Measurements from ENCODE around the gene PRDM16.

PRDM16 gene

DNA sequence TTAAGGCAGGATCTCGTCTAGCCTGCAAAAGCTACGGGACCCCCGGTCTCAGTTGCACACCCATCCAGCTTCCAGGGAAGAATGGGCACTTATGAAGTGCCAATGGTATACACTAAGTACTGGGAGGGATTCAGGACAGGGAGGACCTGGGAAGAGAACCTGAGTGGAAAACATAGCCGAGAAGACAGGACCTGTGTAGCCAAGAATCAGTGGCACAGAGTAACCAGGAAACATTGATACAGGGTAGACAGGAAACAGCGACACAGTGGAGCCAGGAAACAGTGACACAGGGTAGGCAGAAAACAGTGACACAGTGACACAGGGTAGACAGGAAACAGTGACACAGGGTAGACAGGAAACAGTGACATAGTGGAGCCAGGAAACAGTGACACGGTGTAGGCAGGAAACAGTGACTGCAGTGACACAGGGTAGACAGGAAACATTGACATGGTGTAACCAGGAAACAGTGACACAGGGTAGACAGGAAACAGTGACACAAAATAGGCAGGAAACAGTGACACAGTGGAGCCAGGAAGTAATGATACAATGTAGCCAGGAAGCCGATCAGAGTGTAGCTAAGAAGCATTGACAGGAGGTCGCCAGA is 247.4 kb downstream of the PRDM16 start:
- no peak for DNase-seq

DNA sequence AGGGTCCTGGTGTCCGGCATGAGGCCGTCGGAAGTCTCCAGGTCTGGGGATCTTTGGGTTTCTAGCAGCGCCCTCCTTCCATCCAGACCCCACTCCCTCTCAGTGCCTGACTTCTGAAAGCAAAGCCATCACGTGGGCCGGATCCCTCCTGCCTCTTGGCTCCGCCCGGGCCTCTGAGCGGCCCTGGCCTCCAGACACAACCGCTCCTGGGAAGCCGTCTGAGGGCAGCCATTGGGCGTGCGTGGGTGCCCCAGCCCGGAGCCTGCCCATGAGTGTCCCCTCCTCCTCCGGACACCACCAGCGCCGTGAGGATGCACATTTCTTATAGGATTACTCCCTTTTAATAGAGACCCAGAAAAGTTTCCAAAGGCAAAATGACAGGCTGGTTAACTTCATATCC is 248.5 kb downstream of the PRDM16 start:
- no peak for DNase-seq

DNA sequence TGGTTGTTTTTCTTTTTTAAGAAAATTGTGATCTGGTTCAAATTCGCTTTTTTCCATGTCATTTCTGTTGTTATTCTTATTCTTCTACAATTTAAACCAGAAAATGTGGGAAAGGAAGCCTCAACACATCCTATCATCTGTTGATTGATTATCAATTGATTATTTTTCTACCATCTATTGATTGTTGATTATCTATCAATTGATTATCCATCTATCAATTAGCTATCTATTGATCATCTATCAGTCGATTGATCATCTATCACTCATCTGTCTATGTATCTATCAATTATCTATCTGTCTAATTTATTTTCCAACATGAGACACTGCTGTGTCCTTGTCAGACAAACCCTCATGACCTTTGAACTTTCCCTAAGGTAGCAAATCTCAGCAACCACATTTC is 249.3 kb downstream of the PRDM16 start:
- DNase-seq: no peak

DNA sequence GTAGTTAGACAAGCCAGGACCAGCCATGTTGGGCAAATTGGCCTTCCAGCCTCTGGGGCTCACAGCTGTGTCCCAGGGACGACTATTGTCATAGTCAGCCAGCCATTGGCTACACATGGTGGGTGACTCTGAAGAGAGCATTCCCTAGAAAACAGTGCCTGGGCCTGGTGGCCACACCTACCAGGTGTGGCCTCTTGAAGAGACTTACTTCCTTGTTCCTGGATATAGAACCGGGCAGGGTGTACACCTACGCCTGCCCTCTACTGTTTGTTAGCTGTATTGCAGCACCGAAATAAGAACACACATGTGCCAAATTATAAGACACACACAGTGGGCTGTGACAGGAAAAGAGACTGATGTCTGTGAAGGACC is 250.9 kb downstream of the PRDM16 start:
- peak; percentile 74 for DNase-seq

DNA sequence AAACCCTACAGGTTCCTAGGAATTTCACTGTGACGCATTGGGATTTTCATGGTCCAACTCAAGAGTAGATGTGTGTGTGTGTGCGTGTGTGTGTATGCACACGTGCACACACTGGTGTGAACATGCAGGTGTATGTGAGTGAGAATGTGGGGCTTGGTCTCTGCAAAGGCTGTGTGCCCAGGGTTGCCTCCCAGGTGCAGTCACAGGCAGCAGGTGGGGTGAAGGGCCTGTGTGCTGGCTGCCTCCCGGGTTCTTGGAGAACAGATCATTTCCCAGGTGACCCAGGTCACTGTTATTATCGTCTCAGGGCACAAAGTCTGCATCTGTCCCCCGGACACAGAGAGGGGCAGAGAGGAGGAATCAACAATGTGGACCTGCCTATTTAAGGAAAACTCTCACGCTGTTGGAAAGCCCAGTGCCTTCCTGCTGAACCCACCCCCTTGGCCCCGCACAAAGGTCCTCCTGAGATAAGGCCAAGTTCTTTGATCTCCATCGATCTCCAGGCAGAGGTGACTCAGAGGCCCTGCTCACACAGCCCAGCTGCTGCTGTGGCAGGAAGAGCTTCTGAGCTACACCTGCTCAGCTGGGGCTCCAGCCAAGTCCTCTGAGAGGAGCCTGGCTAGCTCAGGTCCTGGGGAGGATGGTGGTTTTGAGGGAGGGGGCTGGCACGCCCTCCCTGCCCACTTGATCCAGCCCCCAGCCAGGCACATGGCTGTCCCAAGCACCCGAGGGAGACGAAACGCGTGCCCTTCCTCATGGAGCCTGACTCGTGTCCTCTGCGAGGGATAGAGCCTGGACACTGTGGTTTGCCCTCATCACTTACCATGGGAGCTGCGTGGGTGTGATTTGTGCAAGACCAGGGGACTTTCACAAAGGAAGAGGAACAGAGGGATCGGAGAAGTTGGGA is 251.5 kb downstream of the PRDM16 start:
- DNase-seq: peak; percentile 95

DNA sequence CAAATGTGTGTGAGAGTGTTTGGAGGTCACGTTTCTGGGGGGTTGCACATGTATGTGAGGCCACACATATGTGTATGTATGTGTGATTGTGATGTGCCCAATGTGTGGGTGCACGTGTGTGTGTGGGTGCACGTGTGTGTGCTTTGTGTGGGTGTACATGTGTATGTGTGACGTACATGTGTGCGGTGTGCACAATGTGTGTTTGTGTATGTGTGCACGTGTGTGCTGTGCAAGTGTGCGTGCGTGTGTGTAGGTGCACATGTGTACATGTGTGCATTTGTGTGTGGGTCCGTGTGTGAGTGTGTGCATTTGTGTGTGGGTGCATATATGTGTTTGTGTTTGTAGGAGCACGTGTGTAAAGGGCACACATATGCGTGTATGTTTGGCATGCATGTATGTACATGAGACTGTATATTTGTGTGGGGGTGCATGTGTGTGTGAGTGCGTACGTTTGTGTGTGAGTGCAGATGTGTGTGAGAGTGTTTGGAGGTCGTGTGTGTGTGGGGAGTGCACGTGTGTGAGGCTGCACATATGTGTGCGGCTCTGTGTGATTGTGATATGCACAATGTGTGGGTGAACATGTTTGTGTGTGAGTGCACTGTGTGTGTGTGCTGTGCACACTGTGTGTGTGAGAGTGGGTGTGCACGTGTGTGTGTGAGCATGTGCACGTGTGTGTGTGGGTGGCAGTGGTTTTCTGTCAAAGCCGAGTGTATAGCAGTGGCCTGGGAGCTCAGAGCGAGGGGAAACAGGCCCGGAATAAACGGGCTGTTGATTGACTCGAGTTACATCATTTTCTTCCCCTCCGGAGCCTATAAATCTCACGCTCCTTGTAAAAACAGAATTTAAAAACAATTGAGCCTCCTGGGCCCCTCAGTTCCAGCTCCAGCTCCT is 252.8 kb downstream of the PRDM16 start:
- peak; percentile 38 for DNase-seq

DNA sequence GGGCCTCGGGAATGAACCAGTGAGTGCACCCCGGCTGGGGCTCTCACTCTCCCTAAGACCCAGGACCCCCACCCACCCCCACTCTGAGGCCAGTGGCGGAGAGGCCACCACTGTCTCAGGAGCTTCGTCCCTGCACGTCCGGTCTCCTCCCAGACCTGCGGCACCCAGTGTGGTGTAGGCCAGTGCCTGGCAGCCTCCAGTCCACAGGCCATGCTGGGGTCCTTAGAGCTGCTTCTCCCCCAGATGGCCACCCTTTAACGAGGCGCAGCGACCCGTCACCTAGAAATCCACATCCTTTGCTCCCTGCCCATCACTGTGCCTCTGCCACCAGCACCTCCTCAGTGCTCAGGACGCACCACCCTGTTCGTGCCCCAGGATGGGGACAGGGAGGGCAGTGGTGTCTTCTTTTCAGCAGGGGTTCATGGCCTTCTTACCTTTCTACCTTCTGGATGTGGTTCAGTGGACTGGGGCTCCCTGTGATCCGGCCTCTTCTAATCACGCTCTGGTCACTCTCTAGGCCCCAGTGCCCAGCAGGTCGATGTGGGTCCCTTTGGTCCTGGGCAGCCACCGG is 253.5 kb downstream of the PRDM16 start:
- no peak for DNase-seq

DNA sequence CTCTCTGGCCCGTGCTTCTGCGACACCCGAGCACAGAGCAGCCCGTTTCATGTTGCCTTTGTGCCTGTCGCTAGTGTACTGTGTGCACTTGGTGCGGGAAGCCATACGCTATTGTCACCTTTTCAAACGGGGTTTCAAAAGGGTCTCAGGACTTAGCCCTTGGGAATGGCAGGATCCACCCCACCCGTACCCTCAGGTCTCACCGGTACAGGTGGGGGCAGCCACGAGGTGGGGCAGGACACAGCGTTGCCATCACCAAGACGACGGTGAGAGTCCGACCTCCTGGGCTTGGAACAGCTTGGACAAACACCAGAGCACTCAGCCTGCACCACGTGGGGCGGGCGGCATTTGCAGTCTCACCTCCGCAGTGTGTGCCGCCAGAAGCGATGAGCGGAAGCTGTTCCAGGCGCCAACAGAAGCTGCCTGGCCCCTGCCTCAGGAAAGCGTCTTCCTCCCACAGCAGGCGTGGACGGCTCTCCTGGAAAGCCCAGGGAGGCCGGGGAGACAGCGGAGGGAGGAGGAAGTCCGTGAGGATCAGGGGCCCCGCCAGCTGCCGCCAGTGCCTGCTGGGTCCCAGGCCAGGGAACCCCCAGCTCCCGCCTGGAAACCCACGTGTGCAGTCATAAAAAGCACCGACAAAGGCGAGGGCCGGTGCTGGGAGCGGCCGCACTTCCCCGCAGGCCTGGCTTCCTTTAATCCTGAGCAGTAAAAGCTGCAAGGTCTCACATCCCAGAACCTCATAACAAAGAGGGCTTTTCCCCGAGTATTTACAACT is 254.2 kb downstream of the PRDM16 start:
- peak; percentile 77 for DNase-seq

DNA sequence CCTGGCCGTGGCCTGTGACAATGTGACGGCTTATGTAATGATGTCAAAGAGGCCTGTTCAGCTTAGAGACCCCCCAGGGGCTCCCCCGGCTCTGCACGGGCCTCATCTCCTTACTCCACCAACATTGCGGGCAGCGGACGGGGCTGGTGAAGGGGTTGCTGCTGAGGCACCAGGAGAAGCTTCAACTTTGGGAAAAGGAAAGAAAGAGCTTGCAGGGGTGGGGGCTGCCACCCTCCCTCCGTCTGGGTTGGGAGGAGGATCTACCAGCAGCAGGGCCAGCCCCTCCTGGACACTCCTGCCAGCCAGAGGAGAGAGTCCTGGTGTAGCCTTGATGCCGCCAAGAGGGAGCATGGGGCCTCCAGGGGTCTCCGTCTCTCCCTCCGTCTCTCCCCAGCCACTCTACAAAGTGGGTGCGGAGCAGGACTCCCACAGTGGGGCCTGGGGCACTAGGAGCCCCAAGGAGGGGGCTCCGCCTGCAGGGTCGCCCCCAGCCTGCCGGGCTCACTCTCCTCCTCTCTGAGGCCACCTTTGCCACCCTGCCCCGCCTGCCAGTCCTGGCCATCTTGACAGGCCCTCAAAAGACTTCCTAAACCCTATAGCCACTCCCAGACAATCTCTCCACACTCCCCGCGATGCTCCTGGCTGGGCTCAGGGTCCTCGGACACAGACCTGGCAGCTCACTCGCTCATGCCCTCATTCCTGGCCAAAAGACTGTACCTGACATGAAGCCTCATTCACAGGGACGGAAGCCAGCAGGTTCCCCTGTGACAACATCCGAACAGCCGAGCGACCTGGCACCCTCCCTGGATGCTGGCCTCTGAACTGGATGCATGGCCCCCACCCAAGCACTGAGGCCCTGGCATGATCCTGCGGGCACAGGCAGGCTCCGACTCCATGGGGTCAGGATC is 255.0 kb downstream of the PRDM16 start:
- no peak for DNase-seq

DNA sequence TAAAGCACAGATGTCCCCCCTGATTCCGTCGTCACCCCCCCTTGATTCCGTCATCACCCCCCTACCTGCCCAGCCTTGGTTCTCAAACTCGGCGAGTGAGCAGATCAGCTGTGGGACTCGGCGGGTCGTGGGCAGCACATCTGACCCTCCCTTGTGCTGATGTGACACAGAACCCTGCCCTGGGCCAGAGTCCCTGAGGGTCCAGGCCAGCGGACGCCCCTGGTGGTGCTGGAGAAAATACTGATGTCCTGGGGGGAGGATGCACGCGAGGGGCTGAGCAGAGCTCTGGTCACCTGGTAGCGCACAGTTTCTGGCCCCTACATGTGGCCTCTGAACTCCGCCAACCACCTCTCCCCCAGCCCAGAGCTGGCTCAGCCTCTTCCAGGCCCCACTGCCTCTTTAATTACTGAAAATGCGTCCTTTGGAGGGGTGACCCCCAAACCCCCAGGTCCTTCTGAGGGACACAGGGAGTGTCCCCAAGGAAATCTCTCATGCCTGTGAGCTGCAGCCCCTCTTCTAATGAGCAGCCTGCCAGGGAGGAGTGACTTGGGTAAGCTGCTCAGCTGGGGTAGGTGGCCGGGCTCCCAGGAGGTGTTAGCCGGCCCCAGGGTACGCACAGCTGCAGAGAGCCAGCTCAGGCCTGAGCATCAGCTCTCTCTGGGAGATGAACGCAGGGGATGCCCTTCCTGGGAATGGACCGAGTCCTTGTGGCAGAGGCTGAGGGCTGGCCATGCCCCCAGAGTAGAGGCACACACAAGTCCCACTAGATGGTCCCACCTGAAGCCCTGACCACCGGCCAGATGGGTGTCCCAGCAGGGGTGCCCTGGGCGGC is 255.9 kb downstream of the PRDM16 start:
- DNase-seq: no peak

DNA sequence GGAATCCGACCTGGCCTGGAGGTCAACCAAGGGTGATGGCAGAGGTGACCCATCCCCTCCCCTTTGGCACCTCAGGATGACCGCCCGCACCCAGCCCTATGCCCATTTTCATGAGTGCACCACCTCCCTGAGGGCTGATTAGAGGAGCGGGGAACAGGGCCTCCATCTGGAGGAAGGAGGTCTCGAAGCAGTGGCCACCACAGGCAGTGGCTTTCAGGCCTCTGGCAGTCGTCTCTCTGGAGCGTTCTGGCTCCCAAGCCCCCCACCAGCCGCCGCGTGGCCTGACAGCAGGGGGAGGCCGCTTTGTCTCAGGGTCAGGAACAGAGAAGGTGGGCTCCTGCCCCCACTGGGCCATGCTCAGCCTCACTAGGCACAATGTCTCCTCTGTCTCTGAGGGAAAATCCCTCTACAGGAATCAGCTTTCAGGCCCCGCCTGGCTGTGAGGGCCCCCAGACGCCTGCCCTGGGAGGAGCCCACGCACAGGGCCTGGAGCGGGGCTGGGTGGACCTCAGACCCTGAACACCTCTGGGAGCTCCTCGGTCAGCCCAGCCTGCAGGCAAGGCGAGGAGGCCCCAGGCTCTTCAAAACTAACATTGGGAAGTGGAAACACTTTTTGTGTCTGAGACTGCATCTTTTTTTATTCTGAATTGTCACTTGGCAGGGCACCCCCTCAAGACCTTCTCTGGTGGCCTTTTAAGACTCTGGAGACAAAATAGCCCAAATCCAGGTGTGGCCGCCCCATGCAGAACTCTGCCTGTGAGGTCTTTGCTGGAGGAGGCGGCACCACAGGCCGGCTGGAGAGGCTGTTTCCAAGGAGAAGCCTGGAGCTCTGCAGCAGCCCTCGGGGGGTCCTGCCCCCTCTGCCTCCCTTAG is 257.7 kb downstream of the PRDM16 start:
- DNase-seq: no peak

DNA sequence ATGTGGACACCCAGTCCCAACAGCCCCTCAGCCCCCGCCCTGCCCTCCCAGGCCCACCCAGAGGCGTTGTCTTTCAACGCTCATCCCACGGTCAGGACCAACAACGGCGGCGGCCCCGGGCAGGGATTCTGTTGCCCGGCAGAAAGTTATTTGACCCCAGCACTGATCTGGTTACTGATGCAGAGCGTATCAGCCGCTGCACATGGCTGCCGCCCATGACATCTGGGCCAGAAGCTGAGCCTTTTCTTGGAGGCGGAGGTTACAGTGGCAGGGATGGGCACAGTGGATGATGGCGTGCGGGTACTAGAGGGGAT is 258.3 kb downstream of the PRDM16 start:
- DNase-seq: no peak

DNA sequence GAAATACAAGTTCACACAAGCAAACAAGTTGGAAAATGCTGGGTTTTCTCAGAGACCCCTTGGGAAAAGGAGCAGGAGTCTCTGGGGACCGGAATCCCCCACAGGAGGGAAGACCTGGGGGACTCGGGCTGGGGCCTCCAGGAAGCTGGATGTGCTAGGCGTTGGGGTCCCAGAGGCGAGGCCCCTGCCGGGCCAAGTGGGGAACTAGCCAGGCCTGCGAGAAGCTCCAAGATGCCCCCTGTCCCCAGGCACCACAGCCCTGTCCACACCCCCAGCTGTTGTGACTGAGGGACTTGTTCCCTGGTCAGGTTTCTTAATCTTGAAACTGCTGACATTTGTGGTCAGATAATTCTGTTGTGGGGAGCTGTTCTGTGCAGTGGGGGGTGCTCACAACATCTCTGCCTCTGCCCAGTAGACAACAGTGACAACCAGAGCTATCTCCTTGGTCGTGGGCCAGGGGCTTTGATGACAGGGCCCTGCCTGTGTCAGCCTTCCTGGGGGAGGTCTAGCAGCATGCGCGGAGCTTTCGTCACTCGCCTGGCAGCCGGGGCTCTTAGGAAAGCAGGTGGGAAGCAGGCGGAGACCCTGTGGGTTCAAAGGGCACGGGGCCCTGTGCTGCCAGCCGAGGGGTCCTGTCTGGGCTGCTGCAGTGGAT is 259.1 kb downstream of the PRDM16 start:
- no peak for DNase-seq

DNA sequence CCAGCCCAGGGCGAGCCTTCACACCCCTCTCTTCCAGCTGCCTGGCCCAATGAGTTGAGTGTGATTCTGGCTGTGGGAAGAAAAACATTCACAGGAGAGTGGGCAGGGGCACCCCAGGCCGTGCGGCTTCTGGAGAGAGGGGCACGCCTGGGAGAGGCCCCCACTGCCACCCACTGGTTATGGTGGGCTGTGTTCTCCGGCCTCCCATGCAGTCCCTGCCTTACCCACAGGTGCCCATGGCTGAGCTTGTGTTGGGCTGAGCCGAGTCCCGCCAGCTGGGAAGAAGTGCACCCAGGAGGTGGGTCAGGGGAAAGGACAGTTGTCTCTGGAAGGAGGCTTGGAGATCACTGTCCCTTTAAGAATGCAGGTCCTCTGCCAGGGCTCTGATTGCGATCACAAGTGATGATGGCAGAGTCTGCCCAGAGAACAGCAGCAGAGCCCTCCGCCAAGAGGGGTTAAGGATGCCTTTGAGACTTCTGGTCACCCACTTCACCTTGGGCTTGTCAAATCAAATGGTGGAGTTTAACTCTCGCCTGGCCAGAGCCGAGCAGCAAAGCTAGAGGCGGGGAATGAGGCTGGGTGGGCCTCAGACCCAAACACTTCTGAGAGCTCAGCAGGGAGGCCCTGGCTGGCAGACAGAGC is 260.8 kb downstream of the PRDM16 start:
- peak; percentile 91 for DNase-seq

DNA sequence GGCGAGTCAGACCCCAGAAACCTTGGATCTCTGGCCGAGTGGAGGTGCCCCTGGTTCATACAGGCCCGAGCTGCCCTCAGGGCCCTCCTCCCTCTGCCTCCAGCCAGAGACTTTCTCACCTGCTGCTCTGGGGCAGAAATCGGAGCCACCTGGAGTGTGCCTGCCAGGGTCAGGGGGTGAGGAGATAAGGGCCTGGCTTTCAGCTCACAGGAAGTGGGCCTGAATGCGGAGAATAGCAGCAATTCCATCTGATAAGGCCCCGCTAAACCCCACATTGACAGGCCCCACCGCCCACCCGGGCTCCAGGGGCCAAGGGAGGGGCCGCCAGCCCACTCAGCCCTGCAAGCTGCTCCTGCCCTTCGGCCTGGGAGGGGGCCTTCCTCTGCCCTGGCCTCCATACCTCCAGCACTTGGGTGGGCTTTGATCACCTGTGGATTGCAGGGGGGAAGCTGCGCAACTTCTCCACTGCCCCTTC is 261.8 kb downstream of the PRDM16 start:
- DNase-seq: peak; percentile 9

DNA sequence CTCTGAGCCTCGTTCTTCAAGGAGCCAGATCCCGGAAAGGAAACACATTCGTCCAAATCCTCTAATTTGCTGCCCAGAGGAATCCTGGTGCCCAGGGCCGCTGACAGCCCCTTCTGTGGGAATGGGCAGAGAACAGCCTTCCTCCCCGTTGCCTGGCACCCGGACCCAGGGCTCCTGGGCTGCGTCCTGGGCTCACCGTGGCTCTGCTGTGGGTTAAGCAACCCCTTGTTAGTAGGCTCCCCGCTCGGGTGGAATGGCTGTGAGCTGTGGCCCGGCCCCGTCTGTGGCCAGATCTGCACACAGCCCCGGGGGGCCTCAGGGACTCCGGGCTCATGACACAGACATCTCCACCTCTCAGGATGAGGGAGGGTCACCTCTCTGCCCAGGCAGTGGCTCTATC is 262.6 kb downstream of the PRDM16 start:
- no peak for DNase-seq

DNA sequence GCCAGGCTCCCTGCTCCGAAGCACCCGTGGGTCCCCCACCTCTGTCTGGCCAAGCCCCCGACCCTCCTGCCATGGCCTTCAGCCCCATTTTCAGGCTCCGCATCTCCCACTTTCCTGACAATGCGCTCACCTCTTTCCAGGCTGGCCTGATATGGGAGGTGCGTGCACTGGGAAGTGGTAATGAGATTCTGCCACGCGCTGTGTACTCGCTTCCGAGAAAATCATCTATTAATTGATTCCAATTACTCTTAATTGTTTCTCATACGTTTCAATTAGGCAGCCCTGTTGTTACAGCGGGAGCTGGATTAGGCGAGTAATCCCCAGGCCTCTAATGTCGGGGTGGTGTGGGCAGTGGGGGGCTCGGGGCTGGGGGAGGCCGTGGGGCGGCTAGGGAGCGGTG is 263.0 kb downstream of the PRDM16 start:
- DNase-seq: no peak

DNA sequence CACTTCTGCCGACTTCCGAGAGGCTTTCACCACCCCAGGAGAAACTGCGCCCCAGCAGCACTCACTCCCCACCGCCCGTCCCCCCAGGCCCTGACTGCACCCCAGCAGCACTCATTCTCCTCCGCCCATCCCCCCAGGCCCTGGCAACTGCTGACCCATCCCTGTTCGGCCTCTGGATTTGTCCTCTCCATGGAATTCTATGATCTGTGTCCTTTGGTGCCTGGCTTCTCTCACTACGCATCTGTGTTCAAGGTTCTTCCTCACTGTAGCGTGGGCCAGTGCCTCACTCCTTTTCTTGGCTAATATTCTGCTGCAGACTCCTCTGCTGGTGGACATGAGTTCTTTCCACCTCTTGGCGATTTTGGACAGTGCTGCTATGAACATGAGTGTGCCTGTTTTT is 263.7 kb downstream of the PRDM16 start:
- DNase-seq: no peak
